NCI-H2196 (cell line): ENCODE data around the gene TFG.
"Not testable (repeated sequence)": the region's sequence is repeated elsewhere in the genome, so short reads cannot be mapped to it uniquely, and the experiment has no call there.

Experiments used
- DNase-seq: peaks from one replicate; lab custom pipeline; 2025; ENCODE audit not compliant: unreplicated experiment; lab: John Stamatoyannopoulos, UW

The TFG gene

GRCh38 chr3:100708989-100709841, at the start of gene TFG:
TSS of gene TFG (plus strand) at chr3:100709494. CDS start at chr3:100713686, 4,192 bp downstream.
- DNase-seq: peak; percentile 100

- DNase-seq: not testable (repeated sequence)
Measured at GRCh38 chr3:100661294-100661693, 48.0 kb upstream of the TFG start.

DNA sequence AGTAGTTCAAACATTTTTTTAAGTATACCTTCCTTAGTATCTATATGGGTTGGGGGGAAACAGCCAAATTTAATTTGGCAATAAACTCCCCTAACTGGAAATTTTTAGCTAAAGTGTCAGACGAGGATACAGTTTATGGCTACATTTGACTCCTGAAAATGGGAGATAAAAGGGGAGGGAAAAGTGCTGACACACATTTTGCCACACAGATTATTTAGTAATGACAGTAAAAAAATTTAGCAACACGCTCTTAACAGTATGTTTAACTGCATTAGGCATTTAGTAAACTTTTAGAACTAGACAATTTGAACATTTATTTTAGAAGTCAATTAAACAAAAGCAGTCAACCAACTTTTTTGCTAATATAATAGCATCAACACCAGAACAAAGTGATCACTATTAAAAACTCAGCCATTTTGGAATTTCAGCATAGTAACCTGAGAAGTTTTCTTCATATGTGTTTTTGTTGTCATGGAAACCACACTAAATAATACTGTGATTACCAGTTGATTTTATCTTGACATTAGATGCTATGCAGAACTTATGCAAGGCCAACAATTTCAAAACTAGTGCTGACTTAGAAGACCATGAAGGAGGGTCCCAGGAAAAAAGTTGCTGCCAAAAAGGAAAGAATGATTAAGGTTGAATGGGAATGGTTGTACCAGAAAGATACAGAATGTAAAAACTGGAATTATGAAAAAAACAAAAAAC, 47.0 kb upstream of the TFG start:
- no peak for DNase-seq

GRCh38 chr3:100665230-100665629, 44.1 kb upstream of the TFG start:
- no peak for DNase-seq

DNA sequence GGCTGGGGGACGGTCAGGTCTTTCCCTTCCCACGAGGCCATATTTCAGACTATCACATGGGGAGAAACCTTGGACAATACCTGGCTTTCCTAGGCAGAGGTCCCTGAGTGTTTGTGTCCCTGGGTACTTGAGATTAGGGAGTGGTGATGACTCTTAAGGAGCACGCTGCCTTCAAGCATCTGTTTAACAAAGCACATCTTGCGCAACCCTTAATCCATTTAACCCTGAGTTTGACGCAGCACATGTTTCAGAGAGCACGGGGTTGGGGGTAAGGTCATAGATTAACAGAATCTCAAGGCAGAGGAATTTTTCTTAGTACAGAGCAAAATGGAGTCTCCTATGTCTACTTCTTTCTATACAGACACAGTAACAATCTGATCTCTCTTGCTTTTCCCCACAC, 42.6 kb upstream of the TFG start:
- DNase-seq: not testable (repeated sequence)

GRCh38 chr3:100667316-100667715, 42.0 kb upstream of the TFG start:
- DNase-seq: not testable (repeated sequence)

- not testable (repeated sequence) for DNase-seq
Measured at GRCh38 chr3:100670995-100671394, 38.3 kb upstream of the TFG start.

GRCh38 chr3:100681496-100681895, 27.8 kb upstream of the TFG start:
- DNase-seq: no peak

GRCh38 chr3:100682056-100682853, 27.0 kb upstream of the TFG start:
- no peak for DNase-seq

DNA sequence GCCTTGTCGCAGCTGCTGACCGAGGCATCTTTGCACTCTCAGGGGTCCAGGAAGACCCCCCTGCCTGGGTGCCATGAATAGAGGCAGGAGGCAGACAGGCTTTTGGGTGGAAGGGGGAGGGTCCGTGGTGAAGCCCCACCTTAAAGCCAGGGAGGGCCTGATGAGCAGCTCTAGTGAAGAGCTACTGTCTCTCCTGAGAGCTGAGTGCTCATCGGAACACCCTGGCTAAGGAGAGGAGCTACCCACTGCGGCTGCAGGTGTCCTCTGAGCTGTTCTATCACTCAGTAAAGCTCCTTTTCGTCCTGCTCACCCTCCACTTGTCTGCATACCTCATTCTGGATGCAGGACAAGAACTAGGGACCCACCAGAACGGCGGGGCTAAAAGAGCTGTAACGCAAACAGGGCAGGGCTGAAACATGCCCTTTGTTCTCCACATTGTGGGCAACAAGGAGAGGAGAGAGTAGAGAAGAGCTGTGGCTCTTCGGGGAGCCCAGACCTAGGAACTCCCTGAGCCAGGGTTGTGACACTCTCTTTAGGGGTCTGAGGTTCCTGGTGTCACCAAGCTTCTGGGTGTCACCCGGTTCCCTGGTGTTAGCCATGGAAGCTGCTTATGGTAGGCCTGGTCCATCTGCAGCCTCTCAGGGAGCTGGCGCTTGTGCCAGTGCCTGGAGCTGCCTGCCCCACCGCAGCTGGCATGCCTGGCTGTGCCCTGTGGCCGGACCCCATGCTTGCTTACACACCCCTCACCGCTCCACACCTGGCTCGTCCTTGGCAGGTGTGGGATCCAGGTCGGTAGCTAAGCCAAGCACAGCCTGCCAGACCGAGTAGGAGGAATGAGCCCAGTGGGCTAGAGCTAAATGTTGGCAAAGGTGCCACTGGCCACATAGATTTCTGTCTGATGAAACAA, 26.2 kb upstream of the TFG start:
- no peak for DNase-seq

GRCh38 chr3:100693225-100693624, 16.1 kb upstream of the TFG start:
- DNase-seq: no peak

DNA sequence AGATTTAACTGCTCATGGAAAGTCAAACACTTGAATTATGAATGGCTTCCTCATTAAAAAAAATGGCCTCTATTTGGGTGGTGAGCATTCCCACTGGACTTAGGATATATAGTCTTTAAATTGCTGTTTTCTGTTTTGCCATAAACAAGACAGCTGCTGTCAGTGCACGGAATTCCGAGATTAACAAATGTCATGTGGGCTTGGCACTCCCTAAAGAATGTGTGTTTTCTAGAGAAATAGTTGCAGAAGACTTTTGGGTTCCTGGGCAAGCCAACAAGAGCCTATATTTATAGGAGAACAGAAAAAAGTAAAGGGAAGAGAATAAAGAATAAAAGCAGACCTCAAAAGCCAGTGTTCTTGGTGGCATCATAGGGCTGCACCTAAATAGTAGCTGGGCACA, 13.6 kb upstream of the TFG start:
- DNase-seq: no peak

DNA sequence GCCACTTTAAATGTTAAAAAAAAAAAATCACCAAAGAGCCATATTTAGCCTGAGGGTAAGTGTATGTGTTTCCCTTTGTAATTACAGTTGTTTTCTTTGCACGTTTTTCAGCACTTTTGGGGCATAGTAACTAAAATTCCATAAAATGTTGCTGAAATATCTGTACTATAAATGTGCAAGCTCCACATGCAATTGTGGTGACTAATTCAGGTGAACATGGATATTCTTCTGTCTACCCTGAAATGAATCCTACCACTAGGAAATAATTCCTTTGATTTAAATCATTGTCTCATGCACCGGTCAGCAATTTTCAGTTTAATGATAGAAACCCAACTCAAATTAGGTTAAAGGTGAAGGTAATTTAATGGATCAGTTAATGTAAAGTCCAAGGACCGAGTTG, 13.1 kb upstream of the TFG start:
- DNase-seq: no peak

DNA sequence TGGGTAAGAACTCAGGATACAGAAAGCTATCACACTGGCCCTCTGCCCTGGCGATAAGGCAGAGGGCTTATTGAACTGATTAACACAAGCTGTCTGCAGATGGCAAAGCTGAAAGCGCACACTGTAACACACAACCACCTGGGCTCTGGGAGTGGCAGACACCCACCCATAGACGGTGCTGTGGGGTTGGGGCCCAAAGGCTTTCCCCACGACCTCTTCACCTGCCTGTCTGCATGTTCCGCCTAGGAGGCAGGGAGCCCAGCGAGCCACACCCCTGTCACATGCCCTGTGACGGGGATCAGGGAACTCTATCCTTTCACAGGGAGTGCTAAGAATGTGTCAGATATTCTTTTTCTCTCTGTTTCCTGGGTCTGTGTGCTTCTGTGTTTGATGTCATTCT, 12.1 kb upstream of the TFG start:
- no peak for DNase-seq

DNA sequence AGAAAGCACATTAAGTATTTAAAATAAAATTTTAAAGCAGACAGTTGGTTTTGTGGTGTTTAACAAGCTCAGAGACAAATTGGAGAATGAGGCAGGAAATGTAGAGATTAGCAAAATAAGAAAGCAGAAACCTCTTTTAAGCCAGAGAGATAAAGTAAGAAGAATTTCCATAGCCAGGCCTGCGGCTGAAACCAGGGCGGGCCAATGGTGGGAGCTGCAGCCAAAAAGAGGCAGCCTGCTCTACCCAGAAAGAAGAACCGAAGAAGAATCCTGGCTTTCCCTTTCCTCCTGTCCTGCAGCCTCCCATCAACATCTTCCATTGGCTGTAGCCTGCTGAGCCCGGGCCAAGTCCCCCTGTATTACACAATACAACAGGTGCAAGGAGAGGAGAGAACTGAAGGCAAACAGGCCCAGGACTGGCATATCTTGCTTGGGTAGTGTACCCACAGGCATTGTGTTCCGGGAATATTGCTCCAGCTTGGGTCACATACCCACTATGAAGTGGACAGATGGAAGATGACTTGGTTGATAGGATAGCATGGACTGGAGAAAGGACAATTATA, 11.5 kb upstream of the TFG start:
- no peak for DNase-seq

DNA sequence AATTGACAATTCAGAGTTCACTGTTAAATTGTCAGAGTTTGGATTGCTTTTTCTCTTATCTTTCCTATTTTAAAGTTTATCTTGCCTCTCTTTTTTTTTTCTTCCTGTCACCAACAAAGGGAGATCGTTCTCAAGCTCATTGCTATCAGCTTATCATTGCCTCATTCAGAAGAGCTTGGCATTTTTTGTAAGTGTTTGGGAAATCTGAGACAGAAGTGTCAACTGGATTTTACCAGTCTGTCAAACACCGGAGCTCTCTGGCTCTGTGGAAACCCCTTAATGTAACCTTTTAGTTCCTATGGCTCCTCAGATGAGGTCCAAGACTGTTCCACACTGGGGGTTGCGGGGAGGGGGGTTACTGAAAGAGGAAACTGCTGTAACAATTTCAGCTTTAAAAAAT, 10.6 kb upstream of the TFG start:
- no peak for DNase-seq

DNA sequence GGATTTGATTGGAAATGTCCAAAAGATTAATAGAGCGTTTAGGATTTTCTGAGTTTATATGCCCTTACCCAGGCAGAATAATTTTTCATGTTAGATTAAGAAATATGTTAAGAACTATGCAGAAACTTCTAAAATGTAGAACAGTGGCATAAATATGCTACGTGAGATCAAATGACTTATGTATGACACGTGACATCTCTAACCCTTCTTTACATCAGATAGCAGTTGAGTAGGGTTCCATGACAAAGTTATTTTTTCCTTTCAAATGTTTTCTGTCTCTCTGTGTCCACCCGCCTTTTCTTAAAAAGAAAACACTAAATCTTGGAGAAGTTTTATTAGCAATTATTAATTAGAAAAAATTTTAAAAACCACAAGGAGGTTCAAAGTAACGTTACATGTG, 8.6 kb upstream of the TFG start:
- DNase-seq: no peak

DNA sequence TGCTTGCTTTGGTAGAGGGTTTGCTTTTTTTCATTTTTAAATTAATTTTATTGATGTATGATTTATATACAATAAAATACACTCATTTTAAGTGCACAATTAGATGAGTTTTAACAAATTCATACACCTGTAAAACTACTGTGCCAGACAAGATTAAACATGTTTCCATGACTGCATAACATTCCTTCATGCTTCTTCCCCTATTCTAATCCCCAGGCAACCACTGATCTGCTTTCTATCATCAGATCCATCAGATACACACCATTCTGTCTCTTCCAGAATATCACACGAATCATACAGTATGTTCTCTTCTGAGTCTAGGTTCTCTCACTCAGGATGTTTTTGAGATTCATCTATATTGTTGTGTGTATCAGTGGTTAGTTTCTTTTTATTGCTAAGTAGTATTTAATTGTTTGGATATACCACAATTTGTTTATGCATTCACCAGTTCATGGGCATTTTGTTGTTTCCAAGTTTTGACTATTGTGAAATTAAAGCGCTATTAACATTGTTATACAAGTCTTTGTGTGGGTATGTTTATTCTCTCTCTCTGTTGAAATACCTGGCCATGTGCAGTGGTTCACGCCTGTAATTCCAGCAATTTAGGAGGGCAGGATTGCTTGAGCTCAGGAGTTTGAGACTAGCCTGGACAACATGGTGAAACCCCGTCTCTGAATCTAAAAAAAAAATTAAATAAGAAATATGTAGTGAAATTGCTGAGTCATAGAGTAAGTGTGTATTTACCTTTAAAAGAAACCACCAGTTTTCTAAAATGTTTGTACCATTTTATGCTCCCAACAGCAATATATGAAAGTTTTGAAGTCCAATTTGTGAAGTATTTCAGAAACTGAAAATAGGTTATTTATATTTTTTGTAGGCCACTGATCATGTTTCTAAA, 7.0 kb upstream of the TFG start:
- DNase-seq: no peak

- no peak for DNase-seq
Measured at GRCh38 chr3:100702980-100703345, 6.3 kb upstream of the TFG start.
